NCI-H2171 treated with DMSO at 0.1 percent for 48 hours (cell line): ENCODE data around the gene VN1R5.
"Not testable (repeated sequence)": the region's sequence is repeated elsewhere in the genome, so short reads cannot be mapped to it uniquely, and the experiment has no call there.

Source experiments
- DNase-seq: peaks from one replicate; lab custom pipeline; 2025; lab: John Stamatoyannopoulos, UW

The VN1R5 gene

DNA sequence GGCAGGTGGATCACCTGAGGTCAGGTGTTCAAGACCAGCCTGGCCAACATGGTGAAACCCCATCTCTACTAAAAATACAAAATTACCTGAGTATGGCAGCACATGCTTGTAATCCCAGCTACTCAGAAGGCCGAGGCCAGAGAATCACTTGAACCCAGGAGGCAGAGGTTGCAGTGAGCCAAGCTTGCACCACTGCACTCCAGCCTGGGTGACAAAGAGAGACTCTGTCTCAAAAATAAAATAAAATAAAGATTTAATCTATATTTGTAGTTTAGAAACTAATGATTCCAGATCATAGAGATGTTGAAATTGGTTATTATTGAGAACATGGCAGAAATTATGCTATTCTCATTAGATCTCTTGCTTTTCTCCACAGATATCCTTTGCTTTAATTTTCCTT lies at the start of gene VN1R5:
Gene VN1R5 (plus strand): TSS at position 301 of the 400 bp plus-strand sequence.
- not testable (repeated sequence) for DNase-seq

DNA sequence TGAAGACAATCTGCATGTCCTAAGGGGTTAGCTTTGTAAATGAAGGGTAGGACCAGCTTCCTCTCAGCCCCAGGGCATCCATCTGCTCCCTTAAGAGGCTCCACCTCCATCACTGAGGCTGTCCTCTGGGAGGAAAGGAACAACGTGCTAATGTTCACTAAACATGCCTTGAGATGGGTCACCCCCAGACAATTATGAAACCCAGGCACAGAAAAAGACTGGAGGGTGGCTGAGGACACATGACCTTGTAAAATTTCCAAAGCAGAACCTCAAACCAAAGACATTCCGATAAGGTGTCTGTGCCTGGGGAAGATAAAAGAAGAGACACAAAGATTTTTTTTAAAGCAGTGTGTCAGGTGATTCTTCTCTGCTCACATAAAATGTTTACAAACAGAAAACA lies 46.5 kb upstream of the VN1R5 start:
- no peak for DNase-seq

DNA sequence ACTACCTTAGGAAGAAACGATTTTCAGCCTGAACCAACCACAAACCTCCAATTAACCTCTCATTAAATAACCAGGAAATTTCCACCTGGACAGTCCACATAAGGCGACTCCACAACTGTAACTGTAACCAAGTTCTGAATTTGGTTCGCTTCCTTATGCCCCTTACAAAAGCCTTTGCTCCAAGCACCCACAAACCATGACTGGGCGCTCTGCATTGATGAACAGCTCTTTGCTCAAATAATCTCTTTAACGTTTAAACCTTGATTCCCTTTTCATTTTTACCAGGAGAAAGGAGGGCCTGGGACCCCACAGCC lies 45.9 kb upstream of the VN1R5 start:
- DNase-seq, result peak; percentile 22

DNA sequence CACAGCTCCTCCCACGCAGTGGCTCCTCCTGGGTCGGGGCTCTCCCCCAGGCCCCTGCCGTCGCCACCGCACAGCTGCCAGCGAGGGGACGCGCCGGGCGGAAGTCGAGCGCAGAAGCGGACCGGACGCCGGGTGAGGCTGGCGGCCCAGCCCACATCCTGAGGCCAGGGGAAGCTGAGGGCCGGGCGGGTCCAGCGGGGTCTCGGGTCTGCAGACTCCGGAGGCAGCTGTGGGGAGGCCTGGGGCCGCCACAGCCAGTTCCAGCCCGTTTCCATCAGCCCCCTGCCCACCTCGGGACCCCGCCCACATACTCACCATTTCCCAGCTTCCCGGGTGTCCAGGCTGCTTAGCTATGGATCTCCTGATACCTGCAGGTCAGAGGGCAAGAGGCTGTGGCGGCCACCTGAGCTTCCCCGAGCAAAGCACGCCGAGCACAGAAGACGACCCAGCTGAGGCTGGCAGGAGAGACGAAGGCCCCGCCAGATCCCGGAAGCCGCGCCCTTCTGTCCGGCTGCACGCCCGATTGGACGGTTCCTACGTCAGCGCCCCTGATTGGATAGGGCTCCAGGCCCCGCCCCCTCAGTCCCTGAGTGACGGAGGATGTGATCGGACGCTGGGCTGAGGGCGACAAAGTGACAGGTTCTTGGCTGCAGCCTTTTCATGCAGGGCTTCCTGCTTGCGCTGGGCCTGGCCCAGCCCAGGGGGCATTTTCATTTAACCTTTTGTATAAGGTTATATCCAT lies 45.3 kb upstream of the VN1R5 start:
- DNase-seq, result peak; percentile 91

DNA sequence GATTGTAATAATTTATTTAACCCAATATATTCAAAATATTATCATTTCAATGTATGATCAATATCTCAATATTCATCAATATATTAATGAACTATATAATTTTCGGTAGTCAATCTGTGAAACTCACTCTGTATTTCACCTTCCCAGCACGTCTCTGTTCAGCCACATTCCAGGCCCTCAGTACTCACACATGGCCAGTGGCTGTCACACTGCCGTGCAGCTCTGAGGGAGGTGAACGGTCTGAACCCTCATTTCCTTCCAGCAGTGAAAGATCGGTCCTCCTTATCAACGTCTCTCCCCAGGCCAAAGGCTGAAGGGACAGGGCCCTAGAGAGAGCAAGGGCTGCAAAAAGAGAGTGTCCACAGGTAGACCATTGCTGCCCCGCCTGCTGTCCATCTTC lies 44.5 kb upstream of the VN1R5 start:
- DNase-seq, result no peak

DNA sequence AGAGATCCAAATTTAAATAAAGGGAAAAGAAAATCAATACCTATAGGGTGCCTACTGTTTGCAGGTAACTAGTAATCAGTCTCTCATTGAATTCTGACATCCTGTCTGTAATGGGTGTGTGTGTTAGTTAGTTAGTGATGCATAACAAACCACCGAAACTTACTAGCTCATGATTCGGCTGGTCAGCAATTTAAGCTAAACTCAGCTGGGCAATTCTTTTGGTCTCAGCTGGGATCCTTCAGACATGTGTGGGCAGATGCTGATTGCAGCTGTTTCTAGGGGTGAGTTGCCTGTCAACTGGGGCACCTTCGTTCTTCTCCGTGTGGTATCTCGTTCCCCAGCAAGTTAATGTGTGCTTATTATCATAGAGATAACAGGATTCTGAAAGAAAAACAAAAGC lies 43.9 kb upstream of the VN1R5 start:
- DNase-seq, result no peak

DNA sequence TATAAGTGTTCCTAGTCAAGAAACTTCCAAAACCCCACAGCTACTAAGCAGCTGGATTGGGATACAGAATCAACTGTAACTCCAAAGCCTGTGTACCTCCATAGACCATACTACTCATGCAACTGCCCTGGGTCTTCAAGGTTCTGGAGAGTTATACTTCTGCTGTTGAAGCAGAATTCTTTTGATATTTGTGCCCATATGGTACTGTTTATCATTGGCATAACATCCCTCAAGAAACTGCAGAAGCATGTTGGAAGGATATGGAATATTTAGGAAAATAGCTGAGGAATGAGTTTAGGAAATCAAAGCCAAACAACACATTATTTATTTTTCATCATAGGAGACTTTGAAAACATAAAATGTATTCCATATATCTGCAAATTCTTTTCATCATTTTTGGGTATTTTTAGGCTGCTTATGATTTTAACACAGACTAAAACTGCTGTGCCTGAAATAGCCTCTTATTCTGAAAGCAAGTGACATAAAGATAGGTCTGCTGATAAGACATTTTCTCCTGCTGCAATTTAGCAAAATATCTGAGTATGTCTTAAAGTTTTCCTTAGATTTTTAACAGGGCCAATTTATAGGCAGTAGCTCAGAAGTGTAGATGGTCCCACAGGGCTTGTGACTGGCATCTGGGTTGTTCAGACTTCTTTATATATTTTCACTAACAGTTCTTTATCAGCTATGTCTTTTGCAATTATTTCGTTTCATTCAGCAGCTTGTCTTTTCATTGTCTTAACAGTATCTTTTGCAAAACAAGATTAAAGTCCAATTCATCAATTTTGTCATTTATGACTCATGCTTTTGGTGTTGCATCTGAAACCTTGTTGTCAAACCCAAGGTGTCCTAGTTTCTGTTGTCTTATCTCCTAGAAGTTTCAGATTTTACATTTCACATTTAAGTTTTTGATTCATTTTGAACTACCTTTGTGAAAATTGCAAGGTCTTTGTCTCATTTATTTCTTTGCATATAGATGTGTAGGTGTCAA lies 43.0 kb upstream of the VN1R5 start:
- DNase-seq, result no peak

DNA sequence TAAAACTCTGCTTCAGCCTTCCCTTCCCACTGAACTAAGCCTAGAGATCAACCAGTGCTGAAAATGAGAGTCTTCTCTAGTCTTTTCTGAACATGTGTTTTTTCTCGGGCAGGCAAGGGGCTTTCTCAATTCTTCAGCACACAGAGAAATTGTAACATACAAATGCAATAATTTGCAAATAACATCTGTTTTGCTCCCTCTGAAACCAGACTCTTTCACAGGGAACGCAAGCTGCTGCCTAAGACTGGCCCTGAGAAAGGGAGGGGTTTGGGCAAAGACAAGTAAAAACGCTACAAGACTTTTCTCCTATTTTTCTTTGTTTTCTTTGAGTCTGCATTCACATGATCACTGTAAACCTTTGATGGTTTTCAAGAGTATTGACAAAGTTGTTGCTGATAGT lies 39.6 kb upstream of the VN1R5 start:
- peak; percentile 35 for DNase-seq

DNA sequence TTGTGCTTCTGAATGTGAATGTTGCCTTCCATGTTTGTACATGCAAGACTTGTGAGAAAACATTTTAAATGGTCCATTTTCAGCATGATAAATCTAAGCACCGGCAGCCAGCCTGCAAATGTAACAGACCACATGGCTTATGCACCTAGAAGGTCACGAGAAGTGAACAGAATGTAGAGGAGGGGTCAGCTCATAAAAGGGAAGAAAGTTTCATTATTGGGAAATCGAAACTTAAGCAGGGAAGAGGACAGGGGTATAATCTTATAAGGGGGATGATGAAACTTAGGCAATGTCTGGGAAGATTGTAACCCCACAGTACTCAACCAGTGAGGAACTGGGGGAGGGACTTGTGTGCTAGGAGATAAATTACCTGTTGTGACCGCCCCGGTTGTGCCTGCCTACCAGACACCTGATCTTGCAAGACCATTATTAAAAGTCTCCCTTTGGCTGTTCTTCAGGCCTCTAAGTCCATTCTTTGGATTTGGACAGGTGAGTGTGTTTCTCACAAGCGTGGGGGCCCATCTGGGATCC lies 37.7 kb upstream of the VN1R5 start:
- no peak for DNase-seq

DNA sequence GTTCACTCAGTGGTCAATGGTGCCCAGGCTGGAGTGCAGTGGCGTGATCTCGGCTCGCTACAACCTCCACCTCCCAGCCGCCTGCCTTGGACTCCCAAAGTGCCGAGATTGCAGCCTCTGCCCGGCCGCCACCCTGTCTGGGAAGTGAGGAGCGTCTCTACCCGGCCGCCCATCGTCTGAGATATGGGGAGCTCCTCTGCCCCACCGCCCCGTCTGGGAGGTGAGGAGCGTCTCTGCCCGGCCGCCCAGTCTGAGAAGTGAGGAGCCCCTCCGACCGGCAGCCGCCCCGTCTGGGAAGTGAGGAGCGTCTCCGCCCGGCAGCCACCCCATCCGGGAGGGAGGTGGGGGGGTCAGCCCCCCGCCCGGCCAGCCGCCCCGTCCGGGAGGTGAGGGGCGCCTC lies 35.6 kb upstream of the VN1R5 start:
- DNase-seq, result not testable (repeated sequence)

DNA sequence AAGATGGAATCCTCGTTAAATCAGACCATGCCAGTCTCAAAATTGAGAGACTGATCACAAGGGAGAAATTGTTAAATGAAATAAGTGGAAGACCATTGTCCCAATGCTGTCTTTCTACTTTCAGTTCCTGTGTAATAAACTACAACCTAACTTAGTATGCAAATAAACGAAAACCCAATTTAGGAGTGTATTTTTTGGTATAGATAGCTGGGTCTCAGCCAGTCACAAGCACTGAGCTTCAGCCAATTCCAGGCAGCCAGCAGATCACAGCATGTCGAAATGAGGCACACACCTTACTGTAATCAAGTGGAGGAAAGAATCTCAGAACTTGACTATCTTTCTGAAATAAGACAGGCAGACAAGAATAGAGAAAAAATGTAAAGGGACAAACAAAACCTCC lies 33.0 kb upstream of the VN1R5 start:
- DNase-seq, result no peak

DNA sequence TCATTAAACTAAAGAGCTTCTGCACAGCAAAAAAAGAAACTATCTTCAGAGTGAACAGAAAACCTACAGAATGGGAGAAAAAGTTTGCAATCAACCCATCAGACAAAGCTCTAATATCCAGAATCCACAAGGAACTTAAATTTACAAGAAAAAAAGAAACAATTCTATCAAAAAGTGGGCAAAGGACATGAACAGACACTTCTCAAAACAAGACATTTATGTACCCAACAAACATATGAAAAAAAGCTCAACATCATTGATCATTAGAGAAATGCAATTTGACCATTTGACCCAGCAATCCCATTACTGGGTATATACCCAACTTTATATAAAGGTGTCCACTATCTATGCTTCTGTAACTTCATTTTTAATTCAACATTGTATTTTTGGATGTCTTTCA lies 31.1 kb upstream of the VN1R5 start:
- DNase-seq, result no peak

DNA sequence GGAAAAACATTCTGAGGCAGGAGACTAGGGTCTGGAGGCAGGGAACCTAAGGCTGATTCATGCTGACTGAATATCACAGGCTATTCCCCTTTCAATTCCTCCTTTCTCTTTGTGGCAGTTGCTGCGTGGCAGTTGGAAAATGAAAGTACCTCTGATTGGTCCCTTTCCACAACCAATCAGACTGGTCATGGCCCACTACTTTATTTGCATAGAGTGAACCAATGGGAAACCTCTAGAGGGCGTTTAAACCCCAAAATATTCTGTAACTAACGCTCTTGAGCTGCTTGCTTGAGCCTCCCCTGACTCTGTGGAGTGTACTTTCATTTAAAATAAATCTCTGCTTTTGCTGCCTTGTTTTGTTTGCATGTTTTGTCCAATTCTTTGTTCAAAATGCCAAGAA lies 27.7 kb upstream of the VN1R5 start:
- peak; percentile 22 for DNase-seq

DNA sequence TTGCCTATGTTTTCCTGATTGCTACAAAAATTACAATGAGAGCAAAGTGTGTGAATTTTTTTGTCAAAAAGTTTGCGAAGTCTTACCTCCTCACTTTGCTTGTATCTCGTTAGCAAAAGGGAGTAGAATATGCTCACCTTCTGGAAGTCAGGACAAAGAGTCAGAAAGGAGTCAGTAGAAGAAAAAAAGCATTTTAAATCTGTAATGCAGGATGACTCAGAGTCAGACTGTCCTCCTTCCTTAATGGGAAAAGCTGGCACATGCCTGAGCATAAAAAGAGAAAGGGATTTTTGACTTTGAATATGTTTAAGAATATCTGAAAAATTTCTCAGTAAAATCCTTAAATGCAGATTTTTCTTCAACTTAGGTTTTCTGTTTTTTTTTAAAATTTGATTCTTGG lies 14.2 kb upstream of the VN1R5 start:
- DNase-seq, result no peak

DNA sequence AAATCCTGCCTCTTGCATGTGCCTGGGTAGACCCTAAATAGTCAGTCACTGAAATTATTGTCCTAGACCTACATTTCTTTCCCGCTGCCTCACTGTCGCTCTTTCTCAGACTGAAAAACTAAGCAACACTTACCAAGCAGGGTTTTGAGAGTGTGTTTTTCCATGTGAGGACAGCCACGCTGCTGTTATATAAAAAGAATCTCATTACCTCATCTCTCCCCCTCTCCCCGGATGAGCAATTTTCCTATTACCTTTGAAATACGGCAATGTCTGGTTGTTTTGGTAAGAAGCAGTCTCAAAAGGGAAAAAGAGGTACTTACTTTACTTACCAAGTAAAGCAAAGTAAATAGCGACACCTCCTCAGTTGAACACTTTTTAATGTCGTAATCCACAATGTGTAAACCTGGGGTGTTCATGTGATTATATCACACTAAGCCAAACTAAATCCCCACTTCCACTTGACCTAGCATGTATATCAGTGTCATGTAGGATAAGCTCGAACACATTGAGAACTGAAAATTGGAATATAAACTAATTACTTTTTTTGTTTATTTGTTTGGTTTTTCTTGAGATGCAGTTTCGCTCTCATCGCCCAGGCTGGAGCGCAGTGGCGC lies 12.2 kb upstream of the VN1R5 start:
- no peak for DNase-seq

DNA sequence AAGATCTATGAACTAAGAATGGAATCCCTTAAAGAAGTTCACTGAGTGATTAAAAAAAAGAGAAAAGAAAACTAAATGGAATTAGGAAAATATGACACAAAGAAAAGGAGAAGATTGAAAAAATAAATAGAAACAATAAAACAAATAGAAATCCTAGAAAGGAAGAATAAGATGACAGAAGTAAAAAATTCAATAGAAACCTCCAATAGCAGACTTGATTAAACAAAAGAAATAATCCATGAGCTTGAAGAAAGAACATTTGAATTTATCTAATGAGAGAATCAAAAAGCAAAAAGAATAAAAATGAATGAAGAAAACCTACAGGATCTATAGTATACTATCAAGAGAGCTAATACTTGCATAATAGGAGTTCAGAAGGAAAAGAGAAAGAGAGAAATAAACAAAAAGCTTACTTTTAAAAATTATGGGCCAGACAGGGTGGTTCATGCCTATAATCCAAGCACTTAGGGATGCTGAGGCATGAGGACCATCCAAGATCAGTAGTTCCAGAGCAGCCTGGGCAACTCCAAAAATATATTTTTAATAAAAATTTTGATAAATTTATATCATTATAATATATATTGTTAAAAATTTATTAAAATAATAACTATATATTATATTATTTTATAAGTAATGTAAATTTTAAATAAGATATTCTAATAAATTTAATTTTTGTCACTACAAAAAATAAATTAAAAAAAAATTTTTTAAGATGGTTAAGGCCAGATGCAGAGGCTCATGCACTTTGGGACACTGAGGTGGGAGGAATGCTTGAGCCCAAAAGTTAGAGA lies 9.4 kb upstream of the VN1R5 start:
- no peak for DNase-seq

DNA sequence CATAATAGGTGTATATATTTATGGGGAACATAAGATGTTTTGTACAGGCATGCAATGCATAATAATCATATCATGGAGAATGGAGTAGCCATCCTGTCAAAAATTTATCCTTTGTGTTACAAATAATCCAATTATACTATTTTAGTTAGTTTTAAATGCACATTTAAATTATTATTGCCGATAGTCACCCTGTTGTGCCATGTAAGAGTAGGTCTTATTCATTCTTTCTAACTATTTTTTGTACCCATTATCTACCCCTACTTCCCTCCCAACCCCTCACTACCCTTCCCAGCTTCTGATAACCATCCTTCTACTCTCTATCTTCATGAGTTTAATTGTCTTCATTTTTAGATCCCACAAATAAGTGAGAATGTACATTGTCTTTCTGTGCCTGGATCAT lies 8.3 kb upstream of the VN1R5 start:
- DNase-seq, result no peak

DNA sequence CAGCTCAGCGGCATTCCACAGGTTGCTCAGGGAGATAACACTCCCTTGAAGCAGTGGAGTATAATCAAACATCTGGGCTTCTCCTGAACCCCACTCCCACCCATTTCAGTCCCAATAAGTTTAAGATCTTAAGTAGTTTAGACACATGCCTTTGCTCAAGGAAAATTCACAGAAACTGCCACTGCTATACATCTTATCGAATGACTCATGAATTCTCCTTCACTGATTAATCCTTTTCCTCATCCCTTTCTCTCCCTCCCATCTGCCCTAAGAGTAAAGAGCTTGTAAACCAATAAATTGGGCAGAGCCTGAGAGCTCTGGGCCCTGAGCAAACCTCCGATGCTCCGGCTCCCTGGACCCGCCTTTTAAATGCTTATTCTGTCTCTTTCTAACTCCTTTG lies 10.2 kb downstream of the VN1R5 start:
- no peak for DNase-seq

DNA sequence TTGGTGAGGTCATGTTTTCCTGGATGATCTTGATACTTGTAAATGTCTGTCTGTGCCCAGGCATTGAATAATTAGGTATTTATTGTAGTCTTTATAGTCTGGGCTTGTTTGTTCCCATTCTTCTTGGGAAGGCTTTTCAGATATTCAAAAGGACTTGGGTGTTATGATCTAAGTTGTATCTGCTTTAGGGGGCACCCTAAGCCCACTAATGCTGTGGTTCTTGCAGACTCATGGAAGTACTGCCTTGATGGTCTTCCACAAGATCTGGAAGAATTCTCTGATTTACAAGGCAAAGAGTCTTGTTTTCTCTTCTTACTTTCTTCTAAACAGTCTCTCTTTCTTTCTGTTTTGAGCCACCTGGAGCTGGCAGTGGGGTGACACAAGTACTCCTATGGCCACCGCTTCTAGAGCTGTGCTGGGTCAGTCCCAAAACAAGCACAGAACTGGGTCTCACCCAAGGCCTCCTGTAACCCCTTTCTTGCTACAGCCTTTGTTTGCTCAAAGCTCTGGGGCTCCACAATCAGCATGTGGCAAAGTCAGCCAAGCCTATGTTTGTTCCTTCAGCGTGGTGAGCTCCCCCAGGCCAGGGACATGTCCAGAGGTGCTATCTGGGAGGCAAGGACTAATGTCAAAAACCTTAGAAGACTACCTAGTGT lies 12.6 kb downstream of the VN1R5 start:
- DNase-seq, result no peak

DNA sequence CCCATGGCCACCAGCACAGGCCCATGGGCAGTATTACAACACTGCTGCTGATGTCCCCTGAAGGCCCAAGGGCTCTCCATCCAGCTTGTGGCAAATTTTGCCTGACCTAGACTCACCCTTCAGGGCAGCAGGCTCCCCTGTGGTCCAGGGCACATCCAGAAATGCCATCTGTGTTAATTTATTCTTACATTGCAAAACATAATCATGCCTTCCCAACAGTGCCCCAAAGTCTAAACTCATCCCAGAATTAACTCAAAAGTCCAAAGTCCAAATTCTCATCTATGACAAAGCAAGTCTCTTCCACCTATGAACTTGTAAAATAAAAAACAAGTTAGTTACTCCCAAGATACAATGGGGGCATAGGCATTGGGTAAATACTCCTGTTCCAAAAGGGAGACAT lies 13.3 kb downstream of the VN1R5 start:
- no peak for DNase-seq

DNA sequence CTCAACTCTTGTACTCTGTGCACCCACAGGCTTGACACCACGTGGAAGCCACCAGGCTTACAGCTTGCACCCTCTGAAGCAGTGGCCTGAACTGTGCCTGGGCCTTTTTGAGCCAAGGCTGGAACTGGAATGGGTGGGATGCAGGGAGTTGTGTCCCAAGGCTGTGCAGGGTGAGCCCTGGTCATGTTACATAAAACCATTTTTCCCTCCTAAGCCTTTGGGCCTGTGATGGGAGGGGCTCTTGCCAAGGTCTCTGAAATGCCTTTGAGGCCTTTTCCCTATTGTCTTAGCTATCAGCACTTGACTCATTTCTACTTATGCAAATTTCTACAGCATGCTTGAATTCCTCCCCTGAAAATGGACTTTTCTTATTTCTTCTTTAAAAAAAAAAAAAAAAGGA lies 14.1 kb downstream of the VN1R5 start:
- DNase-seq, result no peak
